Gastroesophageal sphincter (tissue), 4 donors: ENCODE data around the gene ATP5PF. TPM values are rescaled to one million over a fixed set of nuclear protein-coding genes. Genes with fewer than 3 reads are reported as not detected.
"Not testable (repeated sequence)": the region's sequence is repeated elsewhere in the genome, so short reads cannot be mapped to it uniquely, and the experiment has no call there.

ENCODE experiments used
- ATAC-seq: fragments of 150-250 bp; one replicate; pipeline ENCODE4 v1.9.1; 2016; ENCODE audit warnings: mild to moderate bottlenecking, moderate library complexity
- H3K27ac ChIP-seq, 4 donors: fragments of 200-600 bp; sonication (generic) in 3 of 4; 1 replicate in 3 of 4; 2 replicates in 1 of 4; pipeline ENCODE4 v1.5.1; 2016 to 2019
- H3K27me3 ChIP-seq: fragments of 200-600 bp; sonication (generic); one replicate; pipeline ENCODE4 v1.5.1; 2019
- H3K36me3 ChIP-seq, 2 donors: fragments of 200-600 bp; sonication (generic); one replicate each; pipeline ENCODE4 v1.5.1; 2019; ENCODE audit warnings: control low read depth in 1 of 2
- H3K4me1 ChIP-seq, 3 donors: fragments of 200-600 bp; sonication (generic); 1 replicate in 2 of 3; 2 replicates in 1 of 3; pipeline ENCODE4 v1.5.1; 2016 to 2019; ENCODE audit warnings: control low read depth in 2 of 3
- H3K4me3 ChIP-seq, 2 donors: fragments of 200-600 bp; sonication (generic); one replicate each; pipeline ENCODE4 v1.5.1; 2019; ENCODE audit warnings: mild to moderate bottlenecking in 1 of 2, moderate library complexity in 1 of 2
- H3K9me3 ChIP-seq, 3 donors: fragments of 200-600 bp; sonication (generic); one replicate each; pipeline ENCODE4 v1.5.1; 2017 to 2019; ENCODE audit warnings: control low read depth in 2 of 3
- EP300 ChIP-seq: sonication (generic); formaldehyde crosslinking; IDR thresholded peaks from one replicate; pipeline ENCODE4 v1.6.1; 2017; ENCODE audit warnings: antibody characterized with exemption, mild to moderate bottlenecking
- POLR2A ChIP-seq, 2 donors: fragments of 450-650 bp; IDR thresholded peaks; one replicate each; pipeline ENCODE4 v1.6.1; 2017; ENCODE audit warnings: antibody characterized with exemption in 2 of 2, mild to moderate bottlenecking in 2 of 2, moderate library complexity in 1 of 2
- POLR2AphosphoS5 ChIP-seq: sonication (generic); formaldehyde crosslinking; IDR thresholded peaks from one replicate; pipeline ENCODE4 v1.6.1; 2017; ENCODE audit warnings: antibody characterized with exemption
- WGBS, 2 donors: methylation state at CpG; one replicate each; pipeline ENCODE4 v1.1.5; 2018; ENCODE audit warnings: low coverage in 1 of 2; 5-methylcytosine and 5-hydroxymethylcytosine counted together
- total RNA-seq, 4 donors: library from RNA; depleted of rRNA; stranded (reverse); fragments of >200 nt; gene quantifications; one replicate each; pipeline ENCODE4 v1.1.0, GENCODE V29; 2016
- TF ChIP-seq, protein P1 (sequence below), 4 experiments: fragments of 200-600 bp in 2 of 4; fragments of 450-650 bp in 2 of 4; sonication (generic) in 1 of 4; IDR thresholded peaks; one replicate each; pipeline ENCODE4 v1.5.1; 2017 to 2019; ENCODE audit warnings: antibody characterized with exemption in 4 of 4, mild to moderate bottlenecking in 2 of 4, moderate library complexity in 2 of 4

Gene ATP5PF
- total RNA-seq, 4 donors from 2014 or later, result 108 to 158 (median 130) TPM

DNA sequence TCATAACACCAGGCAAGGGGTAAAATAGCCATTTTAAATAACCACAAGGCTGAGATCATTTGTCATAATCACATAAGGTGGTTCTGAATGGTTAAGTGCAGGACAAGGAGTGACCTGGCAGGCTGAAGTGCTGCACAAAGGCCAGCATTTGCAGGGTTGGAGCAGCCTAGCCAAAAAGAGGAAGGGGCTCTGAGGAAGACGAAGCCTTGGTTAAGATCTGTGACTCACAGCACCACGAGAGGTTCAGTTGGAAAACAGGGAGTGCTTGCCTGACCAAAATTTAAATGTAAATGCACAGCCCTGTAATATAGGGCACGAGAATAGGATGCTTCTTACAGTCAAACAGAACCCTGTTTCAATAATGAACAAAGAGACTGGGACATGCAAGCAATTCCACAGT, 12.1 kb downstream of the ATP5PF start:
- H3K4me1 ChIP-seq, result peaks cover 0 to 37% (median 0%) of the 10 kb centered on the region in 3 donors
- H3K9me3 ChIP-seq, result no peaks in the 10 kb centered on the region
- H3K4me3 ChIP-seq, result no peak overlapping the region
- WGBS, 2 donors, result 20 to 73% methylated on average over 1 to 3 of the region's 3 CpGs
- TF ChIP-seq POLR2AphosphoS5 (no peak), EP300 (no peak), POLR2A (IDR thresholded peaks at IDR 0.05) (no peak)
- TF ChIP-seq, protein P1, sequence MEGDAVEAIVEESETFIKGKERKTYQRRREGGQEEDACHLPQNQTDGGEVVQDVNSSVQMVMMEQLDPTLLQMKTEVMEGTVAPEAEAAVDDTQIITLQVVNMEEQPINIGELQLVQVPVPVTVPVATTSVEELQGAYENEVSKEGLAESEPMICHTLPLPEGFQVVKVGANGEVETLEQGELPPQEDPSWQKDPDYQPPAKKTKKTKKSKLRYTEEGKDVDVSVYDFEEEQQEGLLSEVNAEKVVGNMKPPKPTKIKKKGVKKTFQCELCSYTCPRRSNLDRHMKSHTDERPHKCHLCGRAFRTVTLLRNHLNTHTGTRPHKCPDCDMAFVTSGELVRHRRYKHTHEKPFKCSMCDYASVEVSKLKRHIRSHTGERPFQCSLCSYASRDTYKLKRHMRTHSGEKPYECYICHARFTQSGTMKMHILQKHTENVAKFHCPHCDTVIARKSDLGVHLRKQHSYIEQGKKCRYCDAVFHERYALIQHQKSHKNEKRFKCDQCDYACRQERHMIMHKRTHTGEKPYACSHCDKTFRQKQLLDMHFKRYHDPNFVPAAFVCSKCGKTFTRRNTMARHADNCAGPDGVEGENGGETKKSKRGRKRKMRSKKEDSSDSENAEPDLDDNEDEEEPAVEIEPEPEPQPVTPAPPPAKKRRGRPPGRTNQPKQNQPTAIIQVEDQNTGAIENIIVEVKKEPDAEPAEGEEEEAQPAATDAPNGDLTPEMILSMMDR (IDR thresholded peaks at IDR 0.05), result no peak
- ATAC-seq, result no peak
- H3K36me3 ChIP-seq, result peaks cover 0 to 68% of the 10 kb centered on the region in 2 donors
- peak overlapping the region in 3 of 4 donors; percentile 35 to 50 (median 43) for H3K27ac ChIP-seq
- no peaks in the 10 kb centered on the region for H3K27me3 ChIP-seq

DNA sequence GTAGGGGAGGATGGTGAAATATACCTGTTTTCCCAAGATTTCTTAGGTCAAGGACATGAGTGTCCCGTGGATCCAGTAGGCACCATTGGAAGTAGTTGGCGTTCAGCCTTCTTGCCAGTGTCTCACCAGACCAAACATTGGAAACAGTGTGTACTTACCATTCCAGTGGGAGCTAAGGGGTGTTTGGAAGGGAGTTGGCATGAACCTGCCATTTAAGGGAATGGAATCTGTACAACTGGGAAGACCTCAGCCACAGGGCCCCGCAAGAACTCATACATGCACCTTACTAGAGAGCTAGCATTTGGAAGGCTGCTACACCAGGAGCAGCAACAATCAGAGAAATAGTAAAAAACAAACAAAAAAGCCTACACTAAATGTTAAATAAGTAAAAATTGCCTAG, 12.7 kb downstream of the ATP5PF start:
- peak; percentile 41 for ATAC-seq
- H3K9me3 ChIP-seq, result no peaks in the 10 kb centered on the region
- H3K4me1 ChIP-seq, result peaks cover 0 to 30% (median 0%) of the 10 kb centered on the region in 3 donors
- H3K4me3 ChIP-seq, result no peak overlapping the region
- WGBS, 2 donors, result 45 to 80% methylated on average over 2 to 3 of the region's 3 CpGs
- no peaks in the 10 kb centered on the region for H3K27me3 ChIP-seq
- H3K27ac ChIP-seq, result peak overlapping the region in 3 of 4 donors; percentile 35 to 50 (median 43)
- TF ChIP-seq EP300 (no peak), POLR2AphosphoS5 (no peak), POLR2A (IDR thresholded peaks at IDR 0.05) (no peak)
- TF ChIP-seq, protein P1 (IDR thresholded peaks at IDR 0.05), result no peak
- H3K36me3 ChIP-seq, result peaks cover 0 to 63% of the 10 kb centered on the region in 2 donors

DNA sequence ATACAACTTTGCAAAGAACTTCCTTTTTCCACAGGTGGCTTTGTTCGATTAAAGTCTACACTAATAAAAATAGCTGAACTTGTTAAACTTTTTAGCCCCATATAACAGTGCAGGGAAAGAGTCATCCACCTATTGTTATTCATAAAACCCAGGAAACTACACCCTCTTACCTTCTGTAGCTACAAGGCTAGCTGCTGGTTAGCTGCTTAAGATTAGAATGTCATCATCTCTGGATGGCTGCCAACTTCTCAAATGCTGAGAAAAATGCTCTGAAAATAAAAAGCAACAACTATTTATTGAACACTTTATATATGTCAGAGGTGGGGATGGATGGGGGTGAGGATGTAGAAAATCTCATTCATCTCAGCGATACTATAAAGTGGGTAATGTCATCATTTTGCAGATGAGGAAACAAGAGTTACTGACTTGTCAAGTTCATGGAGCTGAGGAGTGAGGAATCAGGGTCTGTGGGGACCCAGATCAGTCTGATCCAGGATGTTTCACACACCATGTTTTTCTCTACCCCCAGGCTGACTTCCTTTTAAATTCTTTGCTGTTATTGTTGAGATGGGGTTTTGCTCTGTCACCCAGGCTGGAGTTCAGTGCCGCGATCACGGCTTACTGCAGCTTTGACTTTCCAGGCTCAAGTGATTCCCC, 17.1 kb downstream of the ATP5PF start:
- peaks cover 0 to 63% of the 10 kb centered on the region in 2 donors for H3K36me3 ChIP-seq
- no peaks in the 10 kb centered on the region for H3K9me3 ChIP-seq
- no peak for TF ChIP-seq POLR2AphosphoS5
- TF ChIP-seq POLR2A (IDR thresholded peaks at IDR 0.05), result no peak
- TF ChIP-seq, protein P1 (IDR thresholded peaks at IDR 0.05), result no peak
- no peak for TF ChIP-seq EP300
- H3K27ac ChIP-seq, result no peak overlapping the region
- no peak for ATAC-seq
- WGBS, 2 donors, result 81 to 89% methylated on average over 2 to 4 of the region's 5 CpGs
- H3K4me1 ChIP-seq, result peaks cover 0 to 12% (median 0%) of the 10 kb centered on the region in 3 donors
- H3K27me3 ChIP-seq, result no peaks in the 10 kb centered on the region
- no peak overlapping the region for H3K4me3 ChIP-seq

DNA sequence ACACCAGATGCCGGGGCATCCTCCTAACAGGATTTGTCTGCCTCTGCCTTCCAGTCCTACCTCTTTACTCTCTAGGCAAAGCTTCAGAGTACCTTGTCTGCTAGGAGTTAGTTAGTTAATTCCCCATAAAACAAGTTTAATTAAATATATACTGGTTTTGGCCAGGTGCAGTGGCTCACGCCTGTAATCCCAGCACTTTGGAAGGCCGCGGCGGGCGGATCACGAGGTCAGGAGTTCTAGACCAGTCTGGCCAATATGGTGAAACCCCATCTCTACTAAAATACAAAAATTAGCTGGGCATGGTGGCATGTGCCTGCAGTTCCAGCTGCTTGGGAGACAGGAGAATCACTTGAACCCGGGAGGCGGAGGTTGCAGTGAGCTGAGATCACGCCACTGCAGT, 20.6 kb downstream of the ATP5PF start:
- H3K9me3 ChIP-seq, H3K27ac ChIP-seq, H3K4me3 ChIP-seq, H3K4me1 ChIP-seq, H3K27me3 ChIP-seq, ATAC-seq: not testable (repeated sequence)
- peaks cover 0 to 67% of the 10 kb centered on the region in 2 donors for H3K36me3 ChIP-seq
- WGBS, 2 donors, result 90 to 94% methylated on average over 3 to 5 of the region's 10 CpGs

DNA sequence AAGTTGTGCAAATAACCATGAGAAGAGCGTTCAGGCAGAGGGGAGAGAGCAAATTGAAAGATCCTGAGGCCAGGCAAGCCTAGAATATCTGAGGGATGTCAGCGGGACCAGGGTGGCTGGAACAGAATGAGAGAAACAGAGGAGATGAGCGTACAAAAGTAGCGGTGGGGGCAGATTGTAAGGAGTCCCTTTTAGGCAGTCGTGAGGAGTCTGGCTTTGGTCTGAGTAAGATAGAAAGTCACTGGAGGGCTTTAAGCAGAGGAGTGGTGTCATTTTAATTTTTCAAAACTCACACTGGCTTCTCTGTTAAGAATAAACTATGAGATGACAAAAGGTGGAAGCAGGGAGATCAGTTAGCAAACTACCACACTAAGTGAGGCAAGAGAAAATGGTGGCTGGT, 24.2 kb downstream of the ATP5PF start:
- H3K36me3 ChIP-seq, result peaks cover 0 to 75% of the 10 kb centered on the region in 2 donors
- 92 to 100% methylated on average over 3 to 5 of the region's 5 CpGs for WGBS, 2 donors
- H3K9me3 ChIP-seq, result no peaks in the 10 kb centered on the region
- peaks cover 0 to 5% (median 0%) of the 10 kb centered on the region in 3 donors for H3K4me1 ChIP-seq
- TF ChIP-seq, protein P1 (IDR thresholded peaks at IDR 0.05), result no peak
- TF ChIP-seq POLR2A (IDR thresholded peaks at IDR 0.05) (no peak), EP300 (no peak), POLR2AphosphoS5 (no peak)
- ATAC-seq, result no peak
- H3K27ac ChIP-seq, result no peak overlapping the region
- H3K27me3 ChIP-seq, result no peaks in the 10 kb centered on the region
- no peak overlapping the region for H3K4me3 ChIP-seq
